ENCODE measurements around the gene AGAP6.
"Not testable (repeated sequence)": the region's sequence is repeated elsewhere in the genome, so short reads cannot be mapped to it uniquely, and the experiment has no call there.

AGAP6 gene

GRCh38 chr10:50025627-50026026 is 37.4 kb downstream of the AGAP6 start:
- no peak for DNase-seq

GRCh38 chr10:50027195-50027594 is 39.0 kb downstream of the AGAP6 start:
- DNase-seq: no peak

GRCh38 chr10:50033481-50033880 is 45.3 kb downstream of the AGAP6 start:
- no peak for DNase-seq

GRCh38 chr10:50035337-50035736 is 47.1 kb downstream of the AGAP6 start:
- not testable (repeated sequence) for DNase-seq

- no peak for DNase-seq
Observed at GRCh38 chr10:50044941-50045664, 56.9 kb downstream of the AGAP6 start.

GRCh38 chr10:50046457-50046856 is 58.3 kb downstream of the AGAP6 start:
- not testable (repeated sequence) for DNase-seq

GRCh38 chr10:50047594-50047993 is 59.4 kb downstream of the AGAP6 start:
- not testable (repeated sequence) for DNase-seq

GRCh38 chr10:50051995-50052660 is 63.9 kb downstream of the AGAP6 start:
- DNase-seq: not testable (repeated sequence)

- DNase-seq: not testable (repeated sequence)
Observed at GRCh38 chr10:50052778-50053376, 64.7 kb downstream of the AGAP6 start.

GRCh38 chr10:50055494-50056292 is 67.5 kb downstream of the AGAP6 start:
- not testable (repeated sequence) for DNase-seq

- DNase-seq: not testable (repeated sequence)
Observed at GRCh38 chr10:50056654-50057053, 68.4 kb downstream of the AGAP6 start.

GRCh38 chr10:50058727-50059126 is 70.5 kb downstream of the AGAP6 start:
- not testable (repeated sequence) for DNase-seq

- not testable (repeated sequence) for DNase-seq
Observed at GRCh38 chr10:50059946-50060345, 71.7 kb downstream of the AGAP6 start.
